ENCODE measurements around the gene UBA1. TPM values are rescaled to one million over a fixed set of nuclear protein-coding genes. Genes with fewer than 3 reads are reported as not detected.

Gene UBA1
- total and polyA plus RNA-seq, 9 donors = 90.0 to 196 (median 155) TPM

DNA sequence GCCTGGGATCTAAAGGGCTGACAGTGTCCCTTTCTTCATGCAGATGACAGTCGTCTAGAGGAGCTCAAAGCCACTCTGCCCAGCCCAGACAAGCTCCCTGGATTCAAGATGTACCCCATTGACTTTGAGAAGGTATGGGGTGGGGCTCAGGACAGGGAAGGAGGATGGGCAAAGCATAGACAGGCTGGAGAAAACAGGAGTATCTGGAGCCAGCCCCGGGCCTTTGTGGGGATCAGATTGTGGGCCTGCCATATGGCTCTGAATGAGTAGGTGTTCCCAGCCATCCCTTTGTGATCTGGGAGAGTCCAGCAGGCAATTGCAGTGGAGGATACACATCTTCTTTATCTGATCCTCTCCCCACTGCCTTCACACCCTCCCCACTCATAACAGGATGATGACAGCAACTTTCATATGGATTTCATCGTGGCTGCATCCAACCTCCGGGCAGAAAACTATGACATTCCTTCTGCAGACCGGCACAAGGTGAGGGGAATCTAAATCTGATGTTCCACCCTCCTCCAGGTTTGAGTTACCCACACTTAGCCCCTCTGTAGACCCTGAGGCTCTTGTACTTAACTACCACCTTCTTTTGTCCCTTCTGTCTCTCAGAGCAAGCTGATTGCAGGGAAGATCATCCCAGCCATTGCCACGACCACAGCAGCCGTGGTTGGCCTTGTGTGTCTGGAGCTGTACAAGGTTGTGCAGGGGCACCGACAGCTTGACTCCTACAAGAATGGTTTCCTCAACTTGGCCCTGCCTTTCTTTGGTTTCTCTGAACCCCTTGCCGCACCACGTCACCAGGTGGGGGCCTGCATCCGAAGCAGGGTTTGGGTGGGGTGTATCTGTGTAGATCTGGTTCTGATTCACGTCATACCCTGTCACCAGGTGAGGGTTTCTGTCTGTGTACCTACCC lies 19.0 kb downstream of the UBA1 start:
- no peaks in the 10 kb centered on the region for H3K36me3 ChIP-seq
- intact Hi-C loops (cut with DNase I) = no loop called here
- WGBS, 3 donors = 90 to 93% (median 91%) methylated on average over 12 of the region's 12 CpGs
- no peaks in the 10 kb centered on the region for H3K4me1 ChIP-seq (ENCODE audit: insufficient read depth)
- H3K4me3 ChIP-seq = no peak overlapping the region
- DNase-seq = peak in 2 of 5 donors; percentile 11 to 21
- no peak overlapping the region for H3K27ac ChIP-seq
- H3K9me3 ChIP-seq = no peaks in the 10 kb centered on the region
- TF ChIP-seq POLR2A (IDR thresholded peaks at IDR 0.05) = no peak
- TF ChIP-seq, protein P1, sequence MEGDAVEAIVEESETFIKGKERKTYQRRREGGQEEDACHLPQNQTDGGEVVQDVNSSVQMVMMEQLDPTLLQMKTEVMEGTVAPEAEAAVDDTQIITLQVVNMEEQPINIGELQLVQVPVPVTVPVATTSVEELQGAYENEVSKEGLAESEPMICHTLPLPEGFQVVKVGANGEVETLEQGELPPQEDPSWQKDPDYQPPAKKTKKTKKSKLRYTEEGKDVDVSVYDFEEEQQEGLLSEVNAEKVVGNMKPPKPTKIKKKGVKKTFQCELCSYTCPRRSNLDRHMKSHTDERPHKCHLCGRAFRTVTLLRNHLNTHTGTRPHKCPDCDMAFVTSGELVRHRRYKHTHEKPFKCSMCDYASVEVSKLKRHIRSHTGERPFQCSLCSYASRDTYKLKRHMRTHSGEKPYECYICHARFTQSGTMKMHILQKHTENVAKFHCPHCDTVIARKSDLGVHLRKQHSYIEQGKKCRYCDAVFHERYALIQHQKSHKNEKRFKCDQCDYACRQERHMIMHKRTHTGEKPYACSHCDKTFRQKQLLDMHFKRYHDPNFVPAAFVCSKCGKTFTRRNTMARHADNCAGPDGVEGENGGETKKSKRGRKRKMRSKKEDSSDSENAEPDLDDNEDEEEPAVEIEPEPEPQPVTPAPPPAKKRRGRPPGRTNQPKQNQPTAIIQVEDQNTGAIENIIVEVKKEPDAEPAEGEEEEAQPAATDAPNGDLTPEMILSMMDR (IDR thresholded peaks at IDR 0.05) = no peak
- no peak for TF ChIP-seq EP300 (IDR thresholded peaks at IDR 0.05)
- H3K27me3 ChIP-seq = no peaks in the 10 kb centered on the region

DNA sequence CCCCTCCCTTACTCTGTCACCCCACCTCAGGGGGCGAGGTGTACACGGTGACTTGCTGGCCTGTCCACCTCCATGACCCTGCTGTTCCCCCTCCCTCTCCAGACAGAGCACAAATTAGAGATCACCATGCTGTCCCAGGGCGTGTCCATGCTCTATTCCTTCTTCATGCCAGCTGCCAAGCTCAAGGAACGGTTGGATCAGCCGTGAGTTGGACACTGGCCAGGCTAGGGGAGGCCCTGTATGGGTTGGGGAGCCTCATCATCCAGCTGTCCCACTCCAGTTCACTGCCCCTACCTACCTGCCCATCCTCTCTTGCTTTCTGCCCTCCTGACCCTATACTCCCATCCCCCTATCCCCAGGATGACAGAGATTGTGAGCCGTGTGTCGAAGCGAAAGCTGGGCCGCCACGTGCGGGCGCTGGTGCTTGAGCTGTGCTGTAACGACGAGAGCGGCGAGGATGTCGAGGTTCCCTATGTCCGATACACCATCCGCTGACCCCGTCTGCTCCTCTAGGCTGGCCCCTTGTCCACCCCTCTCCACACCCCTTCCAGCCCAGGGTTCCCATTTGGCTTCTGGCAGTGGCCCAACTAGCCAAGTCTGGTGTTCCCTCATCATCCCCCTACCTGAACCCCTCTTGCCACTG lies 20.9 kb downstream of the UBA1 start:
- WGBS, 3 donors = 84 to 87% (median 85%) methylated on average over 20 of the region's 20 CpGs
- no peaks in the 10 kb centered on the region for H3K36me3 ChIP-seq

DNA sequence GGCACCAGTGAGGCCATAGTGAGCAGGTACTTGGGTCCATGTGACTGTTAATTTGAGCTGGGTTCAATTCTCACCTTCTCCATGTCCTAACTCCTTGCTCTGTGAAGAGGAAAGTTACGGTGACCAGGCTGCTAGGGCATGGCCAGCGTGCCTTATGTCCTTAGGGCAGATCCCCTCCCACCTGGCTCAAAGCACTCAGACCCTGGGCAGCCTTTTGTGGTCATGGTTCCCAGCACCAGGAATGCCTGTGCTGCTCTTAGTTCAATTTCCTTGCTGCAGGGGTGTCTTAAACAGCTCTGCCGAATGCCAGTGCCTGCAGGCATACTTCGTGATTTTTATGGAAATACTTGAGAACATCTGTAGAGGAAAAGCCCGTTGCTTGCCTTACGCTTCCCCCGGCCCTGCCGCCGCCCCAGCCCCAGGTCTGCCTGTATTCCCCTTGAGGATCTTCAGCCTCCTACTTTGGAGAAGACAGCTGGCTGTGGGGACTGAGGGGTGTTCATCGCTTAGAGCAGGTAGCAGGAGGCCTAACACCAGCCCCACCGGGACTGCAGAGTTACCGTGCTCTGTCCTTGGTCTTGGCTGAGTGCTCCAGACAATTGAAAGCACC lies 21.8 kb downstream of the UBA1 start:
- H3K36me3 ChIP-seq = no peaks in the 10 kb centered on the region

More for the DNA sequence above, 20.9 kb downstream of the UBA1 start:
- peak in 2 of 5 donors; percentile 49 to 50 for DNase-seq
- TF ChIP-seq, protein P1 (IDR thresholded peaks at IDR 0.05) = no peak
- TF ChIP-seq POLR2A (IDR thresholded peaks at IDR 0.05) (no peak), EP300 (IDR thresholded peaks at IDR 0.05) (no peak)
- H3K4me1 ChIP-seq (ENCODE audit: insufficient read depth) = peaks cover 5% of the 10 kb centered on the region
- intact Hi-C loops (cut with DNase I) = no loop called here
- no peak overlapping the region for H3K27ac ChIP-seq
- no peaks in the 10 kb centered on the region for H3K27me3 ChIP-seq
- H3K4me3 ChIP-seq = no peak overlapping the region
- H3K9me3 ChIP-seq = no peaks in the 10 kb centered on the region

More for the DNA sequence above, 21.8 kb downstream of the UBA1 start:
- DNase-seq = peak in 1 of 5 donors; percentile 31
- H3K4me3 ChIP-seq = no peak overlapping the region
- intact Hi-C loops (cut with DNase I) = no loop called here
- H3K27ac ChIP-seq = no peak overlapping the region
- H3K27me3 ChIP-seq = no peaks in the 10 kb centered on the region
- no peaks in the 10 kb centered on the region for H3K9me3 ChIP-seq
- peaks cover 12% of the 10 kb centered on the region for H3K4me1 ChIP-seq (ENCODE audit: insufficient read depth)
- TF ChIP-seq, protein P1 (IDR thresholded peaks at IDR 0.05) = no peak
- TF ChIP-seq POLR2A (IDR thresholded peaks at IDR 0.05) = no peak
- TF ChIP-seq EP300 (IDR thresholded peaks at IDR 0.05) = no peak
- WGBS, 3 donors = 81 to 87% (median 86%) methylated on average over 12 of the region's 12 CpGs
